ENCODE results near the gene TGM6. TPM values are rescaled to one million over a fixed set of nuclear protein-coding genes. Genes with fewer than 3 reads are reported as not detected.

TGM6 gene
- total RNA-seq, 2 donors from 2014 or later, result not detected

DNA sequence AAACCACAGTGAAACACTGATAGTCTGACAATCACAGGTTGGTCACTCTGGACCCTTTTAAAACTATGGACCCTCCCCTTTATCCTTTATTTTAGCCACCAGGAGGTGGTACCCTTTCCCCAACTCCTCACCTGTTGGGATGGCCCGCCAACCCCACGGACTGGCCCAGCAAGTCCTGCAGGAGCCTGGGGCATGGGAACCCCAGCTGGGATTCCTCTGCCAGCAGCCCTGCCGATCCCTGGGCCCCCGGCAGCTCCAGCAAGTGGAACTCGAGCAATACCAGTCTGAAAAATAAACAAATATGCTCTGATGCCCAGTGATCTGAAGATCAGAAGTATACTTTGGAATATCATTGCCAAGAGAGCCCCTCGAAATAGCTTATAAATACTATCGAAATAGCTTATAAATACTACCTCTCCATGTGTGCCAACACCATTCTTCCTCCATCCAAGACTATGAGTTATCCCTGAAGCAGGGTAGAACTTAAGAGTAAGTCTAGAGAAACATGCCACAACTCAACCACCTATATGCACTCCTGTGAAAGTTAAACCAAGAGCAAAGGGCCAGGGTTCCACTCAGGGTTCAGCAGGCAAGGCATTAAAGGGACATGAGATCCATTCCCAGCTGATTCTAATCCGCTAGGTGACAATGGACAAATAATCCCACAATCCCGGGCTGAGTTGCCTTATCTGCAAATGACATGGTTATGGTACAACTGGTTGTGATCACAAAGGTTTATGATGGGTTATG is 83.1 kb downstream of the TGM6 start:
- no peaks in the 10 kb centered on the region for H3K27me3 ChIP-seq (replicated peaks; ENCODE audit: insufficient read depth)
- TF ChIP-seq, protein P1, sequence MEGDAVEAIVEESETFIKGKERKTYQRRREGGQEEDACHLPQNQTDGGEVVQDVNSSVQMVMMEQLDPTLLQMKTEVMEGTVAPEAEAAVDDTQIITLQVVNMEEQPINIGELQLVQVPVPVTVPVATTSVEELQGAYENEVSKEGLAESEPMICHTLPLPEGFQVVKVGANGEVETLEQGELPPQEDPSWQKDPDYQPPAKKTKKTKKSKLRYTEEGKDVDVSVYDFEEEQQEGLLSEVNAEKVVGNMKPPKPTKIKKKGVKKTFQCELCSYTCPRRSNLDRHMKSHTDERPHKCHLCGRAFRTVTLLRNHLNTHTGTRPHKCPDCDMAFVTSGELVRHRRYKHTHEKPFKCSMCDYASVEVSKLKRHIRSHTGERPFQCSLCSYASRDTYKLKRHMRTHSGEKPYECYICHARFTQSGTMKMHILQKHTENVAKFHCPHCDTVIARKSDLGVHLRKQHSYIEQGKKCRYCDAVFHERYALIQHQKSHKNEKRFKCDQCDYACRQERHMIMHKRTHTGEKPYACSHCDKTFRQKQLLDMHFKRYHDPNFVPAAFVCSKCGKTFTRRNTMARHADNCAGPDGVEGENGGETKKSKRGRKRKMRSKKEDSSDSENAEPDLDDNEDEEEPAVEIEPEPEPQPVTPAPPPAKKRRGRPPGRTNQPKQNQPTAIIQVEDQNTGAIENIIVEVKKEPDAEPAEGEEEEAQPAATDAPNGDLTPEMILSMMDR (IDR thresholded peaks at IDR 0.05), result no peak
- no peak for ATAC-seq (ENCODE audit: insufficient number of reproducible peaks, low FRiP score, low read depth)
- DNase-seq (ENCODE audit: low spot score), result no peak
- no peaks in the 10 kb centered on the region for H3K9me3 ChIP-seq
- H3K4me1 ChIP-seq (ENCODE audit: control insufficient read depth in 1 of 2, low read depth in 2 of 2), result peaks cover 5 to 6% of the 10 kb centered on the region in 2 donors
- H3K27ac ChIP-seq, result no peak overlapping the region
- no peak overlapping the region for H3K4me3 ChIP-seq
- peaks cover 71% of the 10 kb centered on the region for H3K36me3 ChIP-seq

DNA sequence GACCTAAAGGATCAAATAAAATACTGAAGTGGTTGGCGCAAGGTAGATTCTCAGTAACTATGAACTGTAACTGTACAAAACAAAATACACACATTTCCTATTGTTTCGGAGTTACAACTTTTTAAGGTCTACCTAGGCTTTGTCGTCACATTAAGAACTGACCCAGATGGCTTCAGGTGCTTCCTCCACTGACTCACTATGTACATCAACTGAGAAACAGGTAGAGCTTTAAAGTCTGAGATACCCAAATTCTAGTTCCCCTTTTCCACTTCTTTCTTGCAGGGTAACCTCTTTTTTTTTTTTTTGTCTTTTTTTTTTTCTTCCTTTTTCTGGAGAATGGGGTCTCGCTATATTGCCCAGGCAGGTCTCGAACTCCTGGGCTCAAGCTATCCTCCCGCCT is 84.4 kb downstream of the TGM6 start:
- H3K36me3 ChIP-seq, result peaks cover 68% of the 10 kb centered on the region
- no peaks in the 10 kb centered on the region for H3K9me3 ChIP-seq
- H3K27ac ChIP-seq, result no peak overlapping the region
- TF ChIP-seq, protein P1 (IDR thresholded peaks at IDR 0.05), result no peak
- H3K4me1 ChIP-seq (ENCODE audit: control insufficient read depth in 1 of 2, low read depth in 2 of 2), result peaks cover 11 to 15% of the 10 kb centered on the region in 2 donors
- no peak for ATAC-seq (ENCODE audit: insufficient number of reproducible peaks, low FRiP score, low read depth)
- H3K27me3 ChIP-seq (replicated peaks; ENCODE audit: insufficient read depth), result no peaks in the 10 kb centered on the region
- H3K4me3 ChIP-seq, result no peak overlapping the region
- no peak for DNase-seq (ENCODE audit: low spot score)

GRCh38 chr20:2467412-2467811 is 86.7 kb downstream of the TGM6 start:
- no peak overlapping the region for H3K4me3 ChIP-seq
- H3K27ac ChIP-seq, result no peak overlapping the region
- peaks cover 53% of the 10 kb centered on the region for H3K36me3 ChIP-seq
- TF ChIP-seq, protein P1 (IDR thresholded peaks at IDR 0.05), result no peak
- DNase-seq (ENCODE audit: low spot score) (no peak), ATAC-seq (ENCODE audit: insufficient number of reproducible peaks, low FRiP score, low read depth) (no peak)
- H3K9me3 ChIP-seq, result no peaks in the 10 kb centered on the region
- peaks cover 11 to 20% of the 10 kb centered on the region in 2 donors for H3K4me1 ChIP-seq (ENCODE audit: control insufficient read depth in 1 of 2, low read depth in 2 of 2)
- H3K27me3 ChIP-seq (replicated peaks; ENCODE audit: insufficient read depth), result no peaks in the 10 kb centered on the region

DNA sequence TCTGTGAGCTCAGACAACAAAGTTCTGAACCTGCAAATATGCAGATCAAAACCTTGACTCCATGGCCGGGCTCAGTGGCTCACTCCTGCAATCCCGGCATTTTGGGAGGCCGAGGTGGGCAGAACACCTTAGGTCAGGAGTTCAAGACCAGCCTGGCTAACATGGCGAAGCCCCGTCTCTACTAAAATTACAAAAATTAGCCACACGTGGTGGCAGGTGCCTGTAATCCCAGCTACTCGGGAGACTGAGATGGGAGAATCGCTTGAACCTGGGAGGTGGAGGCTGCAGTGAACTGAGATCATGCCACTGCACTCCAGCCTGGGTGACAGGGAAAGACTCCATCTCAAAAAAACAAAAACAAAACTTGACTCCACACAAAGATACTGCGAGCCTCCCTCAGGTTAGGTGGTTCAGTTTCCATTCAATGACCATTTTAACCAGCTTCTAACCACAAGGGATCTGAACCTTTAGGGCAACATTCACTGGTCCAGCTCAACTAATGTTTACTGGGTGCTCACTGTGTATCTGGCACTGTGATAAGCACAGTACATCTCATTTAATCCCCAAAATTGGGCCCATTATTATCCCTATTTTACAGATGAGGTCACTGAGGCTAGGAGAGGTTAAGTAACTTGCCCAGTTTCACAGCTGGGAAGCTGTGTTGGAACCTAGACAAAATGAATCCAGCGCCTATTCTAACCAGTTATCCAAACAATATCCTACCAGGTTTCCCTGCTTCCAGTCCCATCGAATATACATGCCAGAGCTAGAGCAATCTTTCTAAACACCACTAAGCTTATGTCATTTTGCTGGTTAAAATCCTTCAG is 88.1 kb downstream of the TGM6 start:
- H3K27ac ChIP-seq, result no peak overlapping the region
- H3K4me3 ChIP-seq, result peak overlapping the region; percentile 96

More for the DNA sequence above, 88.1 kb downstream of the TGM6 start:
- TF ChIP-seq, protein P1 (IDR thresholded peaks at IDR 0.05), result no peak
- H3K36me3 ChIP-seq, result peaks cover 39% of the 10 kb centered on the region
- ATAC-seq (ENCODE audit: insufficient number of reproducible peaks, low FRiP score, low read depth), result no peak
- H3K4me1 ChIP-seq (ENCODE audit: control insufficient read depth in 1 of 2, low read depth in 2 of 2), result peaks cover 11 to 20% of the 10 kb centered on the region in 2 donors
- DNase-seq (ENCODE audit: low spot score), result no peak
- H3K9me3 ChIP-seq, result no peaks in the 10 kb centered on the region
- H3K27me3 ChIP-seq (replicated peaks; ENCODE audit: insufficient read depth), result no peaks in the 10 kb centered on the region
